ENCODE measurements around the gene EFCAB5.

The EFCAB5 gene

DNA sequence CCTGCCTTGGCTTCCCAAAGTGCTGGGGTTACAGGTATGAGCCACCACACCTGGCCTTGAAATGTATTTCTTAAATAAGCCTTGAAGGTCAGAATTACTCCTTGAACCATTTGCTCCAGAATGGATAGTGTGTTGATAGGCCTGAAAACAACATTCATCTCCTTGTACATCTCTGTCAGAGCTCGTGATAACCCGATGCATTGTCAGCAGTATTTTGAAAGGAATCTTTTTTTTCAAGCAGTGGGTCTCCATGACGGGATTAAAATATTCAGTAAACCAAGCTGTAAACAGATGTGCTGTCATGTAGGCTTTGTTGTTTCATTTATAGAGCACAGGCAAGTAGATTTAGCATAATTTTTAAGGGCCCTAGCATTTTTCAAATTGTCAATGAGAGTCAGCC lies 191.8 kb downstream of the EFCAB5 start:
- in situ Hi-C loops (cut with MboI; ENCODE audit: low sequenced_read_pairs) = loop anchor here (25.0 kb wide), 1 partner anchor 304 kb away; no protein-coding TSS in a partner anchor

- in situ Hi-C loops (cut with MboI; ENCODE audit: low sequenced_read_pairs) = loop anchor here (25.0 kb wide), 1 partner anchor 303 kb away; no protein-coding TSS in a partner anchor
Measured at GRCh38 chr17:30134551-30134950, 193.1 kb downstream of the EFCAB5 start.

DNA sequence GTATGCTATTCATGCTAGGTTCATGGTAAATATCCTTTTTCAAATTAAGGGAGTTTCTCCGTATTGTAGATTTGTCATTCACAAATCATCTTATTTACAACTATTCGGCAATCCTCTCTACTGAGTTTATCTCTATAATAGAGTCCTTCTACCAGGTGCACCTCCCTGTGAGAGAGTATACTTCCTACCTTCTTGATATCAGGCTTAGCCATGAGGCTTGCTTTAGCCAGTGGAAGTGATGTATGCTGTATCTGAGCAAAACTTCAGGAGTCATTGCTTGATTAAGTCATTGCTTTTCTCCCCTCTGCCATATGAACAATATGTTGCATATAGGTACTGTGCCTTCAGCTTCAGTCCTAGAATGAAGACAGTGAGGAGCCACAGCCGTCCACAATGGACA lies 195.7 kb downstream of the EFCAB5 start:
- in situ Hi-C loops (cut with MboI; ENCODE audit: low sequenced_read_pairs) = loop anchor here (25.0 kb wide), 1 partner anchor 300 kb away; no protein-coding TSS in a partner anchor

GRCh38 chr17:30147860-30148259 lies 206.4 kb downstream of the EFCAB5 start:
- in situ Hi-C loops (cut with MboI; ENCODE audit: low sequenced_read_pairs) = loop anchor here (25.0 kb wide), 1 partner anchor 289 kb away; no protein-coding TSS in a partner anchor

DNA sequence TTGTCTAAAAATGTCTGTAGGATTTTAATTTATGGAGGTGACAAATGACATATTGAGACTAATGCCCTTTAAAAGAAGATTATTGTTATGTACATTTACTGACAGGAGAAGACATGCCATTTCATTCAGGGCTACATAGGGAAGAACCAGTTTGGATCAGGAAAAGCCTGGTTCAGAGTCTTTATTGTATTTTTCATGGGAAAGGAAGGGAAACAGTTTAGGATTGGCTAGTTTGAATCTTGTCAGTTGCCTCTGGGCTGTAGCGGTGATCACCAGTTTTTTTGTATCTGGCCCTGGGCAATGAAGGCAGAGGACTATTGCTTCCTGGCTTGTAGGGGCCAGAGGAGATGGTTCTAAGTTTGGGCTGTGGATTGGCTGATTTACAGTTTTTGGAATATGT lies 206.9 kb downstream of the EFCAB5 start:
- in situ Hi-C loops (cut with MboI; ENCODE audit: low sequenced_read_pairs) = loop anchor here (25.0 kb wide), 1 partner anchor 289 kb away; no protein-coding TSS in a partner anchor

DNA sequence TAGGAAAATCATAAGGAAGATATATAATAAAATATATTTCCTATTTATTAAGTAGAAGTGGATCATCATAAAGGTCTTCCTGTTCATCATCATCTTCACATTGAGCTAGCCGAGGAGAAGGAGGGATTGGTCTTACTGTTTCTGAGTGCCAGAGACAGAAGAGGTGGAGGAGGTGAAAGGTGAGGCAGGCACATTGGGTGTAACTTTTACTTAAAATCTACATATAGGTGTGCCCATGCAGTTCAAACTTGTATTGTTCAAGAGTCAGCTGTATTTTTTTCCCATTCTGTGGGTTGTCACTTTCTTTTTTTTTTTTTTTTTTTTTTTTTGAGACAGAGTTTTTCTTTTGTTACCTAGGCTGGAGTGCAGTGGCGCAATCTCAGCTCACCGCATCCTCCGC lies 210.0 kb downstream of the EFCAB5 start:
- in situ Hi-C loops (cut with MboI; ENCODE audit: low sequenced_read_pairs) = no loop called here

DNA sequence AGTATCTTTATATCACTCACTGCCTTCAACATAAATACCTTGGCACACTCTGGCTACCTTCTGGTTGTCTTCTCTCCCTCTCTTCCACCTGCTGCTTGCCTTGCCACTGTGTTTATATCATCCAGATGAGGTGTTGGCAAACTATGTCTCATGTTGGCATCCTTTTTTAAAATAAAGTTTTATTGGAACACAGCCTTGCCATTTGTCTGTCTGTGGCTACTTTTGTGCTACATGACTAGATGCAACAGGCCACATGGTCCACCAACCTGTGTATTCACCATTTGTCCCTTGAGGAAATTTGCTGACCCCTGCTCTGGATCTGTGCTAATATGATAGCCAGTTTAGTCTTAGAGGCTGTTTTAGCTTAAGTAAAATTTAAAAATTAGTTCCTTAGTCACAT lies 212.0 kb downstream of the EFCAB5 start:
- in situ Hi-C loops (cut with MboI; ENCODE audit: low sequenced_read_pairs) = no loop called here

DNA sequence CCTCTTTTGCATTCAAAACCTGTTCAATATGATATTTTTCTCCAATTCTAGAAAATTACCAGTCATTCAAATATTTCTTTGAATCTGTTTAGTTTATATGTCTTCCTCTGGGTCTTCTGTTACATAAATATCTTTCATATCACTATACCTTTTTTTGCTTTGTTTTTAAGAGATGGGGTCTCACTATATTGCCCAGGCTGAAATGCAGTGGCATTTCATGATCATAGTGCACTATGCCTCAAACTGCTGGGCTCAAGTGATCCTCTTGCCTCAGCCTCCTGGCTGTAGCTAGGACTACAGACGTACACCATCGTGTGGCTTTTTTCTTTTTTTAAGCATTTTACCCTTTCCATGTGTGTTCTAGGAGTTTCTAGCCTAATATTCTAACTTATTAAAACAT lies 214.0 kb downstream of the EFCAB5 start:
- in situ Hi-C loops (cut with MboI; ENCODE audit: low sequenced_read_pairs) = no loop called here
